Calu3 (cell line): ENCODE results near the gene GUCY1A2. TPM values are rescaled to one million over a fixed set of nuclear protein-coding genes. Genes with fewer than 3 reads are reported as not detected.

Source experiments
- BruUV-seq: library from RNA; stranded (reverse); fragments of 400-500 nt; replicated peaks from 2 replicates; lab custom pipeline; 2021; lab: Mats Ljungman, UMichigan
- CTCF ChIA-PET: fragments of 300-600 bp; sonication (Branson Sonifier 250); formaldehyde crosslinking; loops from one replicate; lab custom pipeline; 2022; ENCODE audit warnings: antibody characterized with exemption; lab: Charles Lee
- DNase-seq: peaks from one replicate; pipeline ENCODE4 v3.0.0; 2022
- H3K27ac Mint-ChIP-seq: one replicate; pipeline ENCODE4 v1.8.0; 2022; ENCODE audit warnings: mixed read lengths; ENCODE audit not compliant: unreplicated experiment
- H3K27me3 Mint-ChIP-seq: one replicate; pipeline ENCODE4 v1.8.0; 2022; ENCODE audit warnings: mixed read lengths; ENCODE audit not compliant: unreplicated experiment
- H3K36me3 Mint-ChIP-seq: one replicate; pipeline ENCODE4 v1.8.0; 2022; ENCODE audit warnings: mild to moderate bottlenecking, moderate library complexity, mixed read lengths; ENCODE audit not compliant: insufficient read depth, unreplicated experiment
- H3K4me1 Mint-ChIP-seq: one replicate; pipeline ENCODE4 v1.8.0; 2022; ENCODE audit warnings: mild to moderate bottlenecking, low read depth, mixed read lengths; ENCODE audit not compliant: unreplicated experiment
- H3K4me3 Mint-ChIP-seq: one replicate; pipeline ENCODE4 v1.8.0; 2022; ENCODE audit warnings: mild to moderate bottlenecking, low read depth, moderate library complexity, mixed read lengths; ENCODE audit not compliant: unreplicated experiment
- H3K9me3 Mint-ChIP-seq: one replicate; pipeline ENCODE4 v1.8.0; 2022; ENCODE audit warnings: low read depth, mixed read lengths; ENCODE audit not compliant: unreplicated experiment
- intact Hi-C: fragments of 100-400 bp; cut with micrococcal nuclease; formaldehyde crosslinking; loops from one replicate; pipeline ENCODE4 v1.10.0; 2022; ENCODE audit not compliant: unreplicated experiment
- total RNA-seq: library from RNA; stranded (reverse); gene quantifications from 2 replicates; pipeline ENCODE4 v1.2.3, GENCODE V29; 2022
- TF ChIP-seq, protein P1 (sequence below): fragments of 200-600 bp; IDR thresholded peaks from one replicate; pipeline ENCODE4 v1.8.0; 2022; ENCODE audit warnings: antibody characterized with exemption; ENCODE audit not compliant: unreplicated experiment

The GUCY1A2 gene
- total RNA-seq, 1 experiment from 2014 or later = not detected

DNA sequence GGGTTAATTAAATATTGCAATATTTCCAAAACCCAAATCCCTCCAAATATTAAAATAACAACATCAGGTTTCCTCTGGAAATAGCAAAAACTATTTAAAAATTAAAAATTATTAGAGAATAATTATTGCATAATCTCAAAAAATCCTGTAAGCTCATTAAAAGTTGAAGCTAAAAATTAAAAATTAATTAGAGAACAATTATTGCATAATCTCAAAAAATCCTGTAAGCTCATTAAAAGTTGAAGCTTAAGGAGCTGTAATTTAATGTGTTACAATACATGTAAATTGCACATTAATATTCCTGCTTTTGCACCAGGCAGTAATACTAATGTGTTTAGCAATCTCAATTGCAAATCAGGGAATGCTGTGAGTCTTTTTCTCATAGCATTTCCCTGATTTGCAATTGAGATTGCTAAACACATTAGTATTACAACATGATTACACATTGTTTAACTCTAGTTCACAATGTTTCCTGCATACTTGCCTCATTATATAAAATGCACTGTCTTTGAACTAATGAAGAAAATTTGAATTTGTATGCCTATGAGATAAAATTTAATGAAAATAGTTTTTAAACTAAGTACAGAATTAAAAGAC is 247.7 kb downstream of the GUCY1A2 start:
- Mint-ChIP-seq H3K4me3 (no peak overlapping the region), H3K36me3 (no peaks in the 10 kb centered on the region), H3K4me1 (no peaks in the 10 kb centered on the region), H3K9me3 (peaks cover 3% of the 10 kb centered on the region), H3K27me3 (no peaks in the 10 kb centered on the region), H3K27ac (no peak overlapping the region)
- BruUV-seq = no TSS peak
- intact Hi-C loops = no loop called here
- CTCF ChIA-PET = no interaction called here
- no peak for DNase-seq
- TF ChIP-seq, protein P1, sequence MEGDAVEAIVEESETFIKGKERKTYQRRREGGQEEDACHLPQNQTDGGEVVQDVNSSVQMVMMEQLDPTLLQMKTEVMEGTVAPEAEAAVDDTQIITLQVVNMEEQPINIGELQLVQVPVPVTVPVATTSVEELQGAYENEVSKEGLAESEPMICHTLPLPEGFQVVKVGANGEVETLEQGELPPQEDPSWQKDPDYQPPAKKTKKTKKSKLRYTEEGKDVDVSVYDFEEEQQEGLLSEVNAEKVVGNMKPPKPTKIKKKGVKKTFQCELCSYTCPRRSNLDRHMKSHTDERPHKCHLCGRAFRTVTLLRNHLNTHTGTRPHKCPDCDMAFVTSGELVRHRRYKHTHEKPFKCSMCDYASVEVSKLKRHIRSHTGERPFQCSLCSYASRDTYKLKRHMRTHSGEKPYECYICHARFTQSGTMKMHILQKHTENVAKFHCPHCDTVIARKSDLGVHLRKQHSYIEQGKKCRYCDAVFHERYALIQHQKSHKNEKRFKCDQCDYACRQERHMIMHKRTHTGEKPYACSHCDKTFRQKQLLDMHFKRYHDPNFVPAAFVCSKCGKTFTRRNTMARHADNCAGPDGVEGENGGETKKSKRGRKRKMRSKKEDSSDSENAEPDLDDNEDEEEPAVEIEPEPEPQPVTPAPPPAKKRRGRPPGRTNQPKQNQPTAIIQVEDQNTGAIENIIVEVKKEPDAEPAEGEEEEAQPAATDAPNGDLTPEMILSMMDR = no peak

DNA sequence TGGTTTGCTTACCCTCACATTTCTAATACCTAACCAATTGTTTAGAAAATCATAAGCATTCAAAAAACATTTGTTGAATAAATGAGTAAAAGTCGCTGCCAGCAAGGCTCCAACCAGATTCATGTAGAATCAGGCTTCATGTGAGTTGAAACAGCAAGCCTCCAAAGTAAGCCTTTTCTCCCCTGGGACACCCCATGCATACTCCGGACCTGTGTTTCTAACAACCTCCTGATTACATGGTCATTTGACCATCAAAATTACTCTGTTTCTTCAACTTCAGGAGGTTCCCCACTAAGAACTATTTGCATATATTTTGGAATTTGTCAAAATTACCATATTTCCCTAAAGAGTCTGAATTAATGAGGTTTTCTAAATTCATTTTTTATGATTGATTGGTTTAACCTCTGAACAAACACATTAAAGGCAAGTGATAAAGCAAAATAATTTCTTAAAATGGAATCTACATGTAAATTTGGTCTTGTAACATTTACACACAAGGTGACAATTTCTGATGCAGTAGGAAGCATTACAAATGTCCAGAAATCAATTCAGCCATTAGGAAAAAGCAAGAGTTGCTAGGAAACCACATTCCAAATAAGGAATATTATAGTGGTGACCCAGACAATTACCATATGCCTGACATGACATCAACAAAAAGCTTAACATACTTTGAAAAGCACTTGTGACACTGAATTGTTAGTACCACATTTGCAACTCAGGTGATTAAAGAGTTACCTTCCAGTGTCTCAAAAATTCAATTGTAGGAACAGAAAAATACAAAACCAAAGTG is 252.6 kb downstream of the GUCY1A2 start:
- BruUV-seq = no TSS peak
- no peak for DNase-seq
- intact Hi-C loops = no loop called here
- CTCF ChIA-PET = interaction anchor here (0.8 kb wide), 1 partner anchor 671 kb away, joined by 7 read pairs; no protein-coding TSS in a partner anchor
- no peaks in the 10 kb centered on the region for H3K4me1 Mint-ChIP-seq
- no peak overlapping the region for H3K4me3 Mint-ChIP-seq
- H3K27ac Mint-ChIP-seq = no peak overlapping the region
- no peaks in the 10 kb centered on the region for H3K36me3 Mint-ChIP-seq
- TF ChIP-seq, protein P1 = no peak
- no peaks in the 10 kb centered on the region for H3K27me3 Mint-ChIP-seq
- H3K9me3 Mint-ChIP-seq = no peaks in the 10 kb centered on the region

DNA sequence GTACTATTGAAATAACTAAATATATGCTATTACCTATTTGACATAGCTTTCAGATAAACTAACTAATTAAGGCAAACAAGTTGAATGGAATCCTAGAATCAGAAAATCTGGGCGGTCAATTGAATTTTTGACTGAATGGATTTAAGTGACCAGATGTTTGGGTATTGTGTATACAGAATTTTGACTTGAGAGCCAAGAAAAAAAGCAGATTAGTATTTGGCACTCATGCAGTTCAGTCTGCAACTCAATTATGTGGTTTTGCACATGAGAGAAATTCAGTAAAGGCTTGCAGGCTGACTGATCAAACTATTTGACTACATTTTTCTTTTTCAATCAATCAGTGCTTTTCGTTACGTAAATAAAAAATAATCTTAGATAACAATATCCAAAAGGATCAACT is 254.8 kb downstream of the GUCY1A2 start:
- DNase-seq = no peak
- TF ChIP-seq, protein P1 = no peak
- intact Hi-C loops = no loop called here
- CTCF ChIA-PET = no interaction called here
- peaks cover 3% of the 10 kb centered on the region for H3K9me3 Mint-ChIP-seq
- no peak overlapping the region for H3K4me3 Mint-ChIP-seq
- H3K4me1 Mint-ChIP-seq = no peaks in the 10 kb centered on the region
- H3K27me3 Mint-ChIP-seq = no peaks in the 10 kb centered on the region
- no TSS peak for BruUV-seq
- no peak overlapping the region for H3K27ac Mint-ChIP-seq
- H3K36me3 Mint-ChIP-seq = no peaks in the 10 kb centered on the region

DNA sequence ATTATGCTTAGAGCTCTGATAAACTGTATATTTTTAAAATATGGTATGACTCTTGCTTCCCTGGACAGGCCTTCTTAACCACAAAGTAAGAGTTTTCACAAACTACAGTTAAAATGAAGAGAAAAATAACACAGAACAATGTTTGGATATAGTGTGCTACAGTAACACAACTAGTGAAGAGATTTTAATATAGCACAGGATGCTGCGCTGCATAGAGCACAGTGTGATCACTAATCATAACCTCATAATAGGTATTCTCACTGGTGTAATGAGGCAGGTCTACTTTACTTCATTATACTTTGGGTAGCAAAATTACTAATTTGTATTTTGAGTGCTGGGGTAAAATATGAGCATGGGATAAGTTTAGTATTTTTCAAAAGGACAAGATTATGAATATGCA is 256.5 kb downstream of the GUCY1A2 start:
- Mint-ChIP-seq H3K27me3 (no peaks in the 10 kb centered on the region), H3K4me1 (no peaks in the 10 kb centered on the region), H3K36me3 (no peaks in the 10 kb centered on the region), H3K27ac (no peak overlapping the region), H3K4me3 (no peak overlapping the region), H3K9me3 (peaks cover 7% of the 10 kb centered on the region)
- no peak for DNase-seq
- no TSS peak for BruUV-seq
- intact Hi-C loops = no loop called here
- TF ChIP-seq, protein P1 = no peak
- CTCF ChIA-PET = no interaction called here
